ENCODE data around the gene BCAR1. TPM values are rescaled to one million over a fixed set of nuclear protein-coding genes. Genes with fewer than 3 reads are reported as not detected.

The BCAR1 gene
- total and polyA plus RNA-seq, 10 of the 15 experiments (the other 5 are each of a cell fraction or from before 2014, with no cell fraction given): 0.13 to 14.1 (median 2.8) TPM; not detected in 1

DNA sequence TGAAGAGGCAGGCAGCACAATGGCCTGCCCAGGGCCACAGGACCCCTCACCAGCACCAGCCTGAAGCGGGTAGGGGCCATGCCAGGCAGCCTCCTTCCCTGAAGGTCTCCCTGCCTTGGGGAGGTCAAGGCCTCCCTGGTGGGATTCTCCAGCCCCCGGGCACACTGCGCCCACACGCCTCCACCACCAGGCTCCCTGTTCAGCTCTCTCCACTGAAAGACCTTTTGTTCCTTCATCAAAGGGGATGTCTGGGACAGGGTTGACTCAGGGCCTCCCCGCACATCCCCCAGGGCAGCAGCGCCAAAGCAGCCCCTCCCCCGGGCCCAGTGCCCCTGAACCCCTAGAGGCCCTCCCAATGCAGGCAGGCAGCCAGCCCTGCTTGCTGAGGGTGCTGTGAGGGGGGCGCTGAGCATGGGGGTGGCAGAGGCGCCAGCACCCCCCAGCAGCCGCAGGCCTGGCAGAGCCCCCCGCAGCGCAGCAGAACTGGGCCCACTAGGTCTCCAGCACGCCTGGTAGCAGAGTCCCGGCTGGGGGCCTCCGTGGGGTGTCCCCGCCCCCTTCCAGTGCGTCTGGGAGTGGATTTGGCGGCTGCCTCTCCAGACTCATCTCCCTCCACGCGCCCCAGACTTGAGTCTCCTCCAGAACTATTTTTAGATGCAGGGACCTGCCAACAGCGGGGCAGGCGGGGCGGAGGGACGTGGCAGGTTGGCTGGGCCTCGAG, 13.1 kb downstream of the BCAR1 start:
- Histone ChIP-seq H3K79me2 (ENCODE audit: control insufficient read depth, insufficient read depth, low read length) (no peaks in the 10 kb centered on the region), H3K4me3 (no peak overlapping the region), H3K9ac (ENCODE audit: control insufficient read depth, insufficient read depth, low read length) (no peak overlapping the region), H3K9me3 (replicated peaks; ENCODE audit: control insufficient read depth, insufficient read depth, low read length) (no peaks in the 10 kb centered on the region), H3K4me2 (ENCODE audit: control insufficient read depth, insufficient read depth) (no peak overlapping the region), H3K27ac (ENCODE audit: control insufficient read depth, insufficient read depth) (no peak overlapping the region), H3K27me3 (replicated peaks in 1 of 2; ENCODE audit: control insufficient read depth in 2 of 2, insufficient read depth in 2 of 2, low read length in 1 of 2) (no peaks in the 10 kb centered on the region), H2AFZ (ENCODE audit: control insufficient read depth, low read depth, low read length) (no peak overlapping the region), H3K36me3 (ENCODE audit: control insufficient read depth in 2 of 2, insufficient read depth in 2 of 2, low read length in 1 of 2) (peaks cover 0 to 1% of the 10 kb centered on the region in 2 experiments; a peak in 2 of 4 replicates), H4K20me1 (ENCODE audit: control insufficient read depth, insufficient read depth) (no peaks in the 10 kb centered on the region), H3K4me1 (ENCODE audit: control insufficient read depth, insufficient read depth, low read length) (no peaks in the 10 kb centered on the region)
- BruUV-seq (replicated peaks): no TSS peak
- FAIRE-seq: no peak
- no peak for DNase-seq (ENCODE audit: low read depth, low spot score)
- ChIA-PET CTCF (interaction anchor here (10.6 kb wide), 1 partner anchor 144 kb away, joined by 243 read pairs; no protein-coding TSS in a partner anchor), POLR2A (interaction anchor here (0.7 kb wide), 1 partner anchor 10 kb away, joined by 3 read pairs; no protein-coding TSS in a partner anchor), RAD21 (ENCODE audit: unreplicated experiment) (interaction anchor here (7.9 kb wide), 1 partner anchor 145 kb away, joined by 150 read pairs; no protein-coding TSS in a partner anchor), SMC1A (ENCODE audit: uncharacterized antibody, unreplicated experiment) (interaction anchor here (0.7 to 1.6 kb wide), 2 partner anchors 10 to 144 kb away, joined by 3 read pairs; no protein-coding TSS in a partner anchor)
- in situ Hi-C loops (cut with MboI) (no loop called here), intact Hi-C loops (cut with micrococcal nuclease; ENCODE audit: unreplicated experiment) (loop anchor here (10.0 kb wide), 1 partner anchor 527 kb away; no protein-coding TSS in a partner anchor)
- 30% methylated on average over 25 of the region's 25 CpGs for WGBS (ENCODE audit: insufficient coverage, insufficient replicate concordance, low lambda C conversion rate, missing lambda C conversion rate)
- ATAC-seq: no peak
- TF ChIP-seq, protein P1, sequence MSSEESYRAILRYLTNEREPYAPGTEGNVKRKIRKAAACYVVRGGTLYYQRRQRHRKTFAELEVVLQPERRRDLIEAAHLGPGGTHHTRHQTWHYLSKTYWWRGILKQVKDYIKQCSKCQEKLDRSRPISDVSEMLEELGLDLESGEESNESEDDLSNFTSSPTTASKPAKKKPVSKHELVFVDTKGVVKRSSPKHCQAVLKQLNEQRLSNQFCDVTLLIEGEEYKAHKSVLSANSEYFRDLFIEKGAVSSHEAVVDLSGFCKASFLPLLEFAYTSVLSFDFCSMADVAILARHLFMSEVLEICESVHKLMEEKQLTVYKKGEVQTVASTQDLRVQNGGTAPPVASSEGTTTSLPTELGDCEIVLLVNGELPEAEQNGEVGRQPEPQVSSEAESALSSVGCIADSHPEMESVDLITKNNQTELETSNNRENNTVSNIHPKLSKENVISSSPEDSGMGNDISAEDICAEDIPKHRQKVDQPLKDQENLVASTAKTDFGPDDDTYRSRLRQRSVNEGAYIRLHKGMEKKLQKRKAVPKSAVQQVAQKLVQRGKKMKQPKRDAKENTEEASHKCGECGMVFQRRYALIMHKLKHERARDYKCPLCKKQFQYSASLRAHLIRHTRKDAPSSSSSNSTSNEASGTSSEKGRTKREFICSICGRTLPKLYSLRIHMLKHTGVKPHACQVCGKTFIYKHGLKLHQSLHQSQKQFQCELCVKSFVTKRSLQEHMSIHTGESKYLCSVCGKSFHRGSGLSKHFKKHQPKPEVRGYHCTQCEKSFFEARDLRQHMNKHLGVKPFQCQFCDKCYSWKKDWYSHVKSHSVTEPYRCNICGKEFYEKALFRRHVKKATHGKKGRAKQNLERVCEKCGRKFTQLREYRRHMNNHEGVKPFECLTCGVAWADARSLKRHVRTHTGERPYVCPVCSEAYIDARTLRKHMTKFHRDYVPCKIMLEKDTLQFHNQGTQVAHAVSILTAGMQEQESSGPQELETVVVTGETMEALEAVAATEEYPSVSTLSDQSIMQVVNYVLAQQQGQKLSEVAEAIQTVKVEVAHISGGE (CRISPR knock-in tag; IDR thresholded peaks at IDR 0.05): no peak
- no peak for TF ChIP-seq RAD51 (IDR thresholded peaks at IDR 0.05)
- TF ChIP-seq STAT3 (IDR thresholded peaks at IDR 0.05; ENCODE audit: low read depth, low read length): no peak
- no peak for TF ChIP-seq ATF7 (IDR thresholded peaks at IDR 0.05; ENCODE audit: low read depth)
- TF ChIP-seq GATAD2B (conservative IDR thresholded peaks at IDR 0.05; ENCODE audit: low read depth): no peak
- TF ChIP-seq, protein P2, sequence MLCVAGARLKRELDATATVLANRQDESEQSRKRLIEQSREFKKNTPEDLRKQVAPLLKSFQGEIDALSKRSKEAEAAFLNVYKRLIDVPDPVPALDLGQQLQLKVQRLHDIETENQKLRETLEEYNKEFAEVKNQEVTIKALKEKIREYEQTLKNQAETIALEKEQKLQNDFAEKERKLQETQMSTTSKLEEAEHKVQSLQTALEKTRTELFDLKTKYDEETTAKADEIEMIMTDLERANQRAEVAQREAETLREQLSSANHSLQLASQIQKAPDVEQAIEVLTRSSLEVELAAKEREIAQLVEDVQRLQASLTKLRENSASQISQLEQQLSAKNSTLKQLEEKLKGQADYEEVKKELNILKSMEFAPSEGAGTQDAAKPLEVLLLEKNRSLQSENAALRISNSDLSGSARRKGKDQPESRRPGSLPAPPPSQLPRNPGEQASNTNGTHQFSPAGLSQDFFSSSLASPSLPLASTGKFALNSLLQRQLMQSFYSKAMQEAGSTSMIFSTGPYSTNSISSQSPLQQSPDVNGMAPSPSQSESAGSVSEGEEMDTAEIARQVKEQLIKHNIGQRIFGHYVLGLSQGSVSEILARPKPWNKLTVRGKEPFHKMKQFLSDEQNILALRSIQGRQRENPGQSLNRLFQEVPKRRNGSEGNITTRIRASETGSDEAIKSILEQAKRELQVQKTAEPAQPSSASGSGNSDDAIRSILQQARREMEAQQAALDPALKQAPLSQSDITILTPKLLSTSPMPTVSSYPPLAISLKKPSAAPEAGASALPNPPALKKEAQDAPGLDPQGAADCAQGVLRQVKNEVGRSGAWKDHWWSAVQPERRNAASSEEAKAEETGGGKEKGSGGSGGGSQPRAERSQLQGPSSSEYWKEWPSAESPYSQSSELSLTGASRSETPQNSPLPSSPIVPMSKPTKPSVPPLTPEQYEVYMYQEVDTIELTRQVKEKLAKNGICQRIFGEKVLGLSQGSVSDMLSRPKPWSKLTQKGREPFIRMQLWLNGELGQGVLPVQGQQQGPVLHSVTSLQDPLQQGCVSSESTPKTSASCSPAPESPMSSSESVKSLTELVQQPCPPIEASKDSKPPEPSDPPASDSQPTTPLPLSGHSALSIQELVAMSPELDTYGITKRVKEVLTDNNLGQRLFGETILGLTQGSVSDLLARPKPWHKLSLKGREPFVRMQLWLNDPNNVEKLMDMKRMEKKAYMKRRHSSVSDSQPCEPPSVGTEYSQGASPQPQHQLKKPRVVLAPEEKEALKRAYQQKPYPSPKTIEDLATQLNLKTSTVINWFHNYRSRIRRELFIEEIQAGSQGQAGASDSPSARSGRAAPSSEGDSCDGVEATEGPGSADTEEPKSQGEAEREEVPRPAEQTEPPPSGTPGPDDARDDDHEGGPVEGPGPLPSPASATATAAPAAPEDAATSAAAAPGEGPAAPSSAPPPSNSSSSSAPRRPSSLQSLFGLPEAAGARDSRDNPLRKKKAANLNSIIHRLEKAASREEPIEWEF (IDR thresholded peaks at IDR 0.05; ENCODE audit: insufficient replicate concordance, low read depth, low read length): no peak
- TF ChIP-seq POLR2AphosphoS5 (IDR thresholded peaks at IDR 0.05; ENCODE audit: low read length): no peak
- TF ChIP-seq, protein P3, sequence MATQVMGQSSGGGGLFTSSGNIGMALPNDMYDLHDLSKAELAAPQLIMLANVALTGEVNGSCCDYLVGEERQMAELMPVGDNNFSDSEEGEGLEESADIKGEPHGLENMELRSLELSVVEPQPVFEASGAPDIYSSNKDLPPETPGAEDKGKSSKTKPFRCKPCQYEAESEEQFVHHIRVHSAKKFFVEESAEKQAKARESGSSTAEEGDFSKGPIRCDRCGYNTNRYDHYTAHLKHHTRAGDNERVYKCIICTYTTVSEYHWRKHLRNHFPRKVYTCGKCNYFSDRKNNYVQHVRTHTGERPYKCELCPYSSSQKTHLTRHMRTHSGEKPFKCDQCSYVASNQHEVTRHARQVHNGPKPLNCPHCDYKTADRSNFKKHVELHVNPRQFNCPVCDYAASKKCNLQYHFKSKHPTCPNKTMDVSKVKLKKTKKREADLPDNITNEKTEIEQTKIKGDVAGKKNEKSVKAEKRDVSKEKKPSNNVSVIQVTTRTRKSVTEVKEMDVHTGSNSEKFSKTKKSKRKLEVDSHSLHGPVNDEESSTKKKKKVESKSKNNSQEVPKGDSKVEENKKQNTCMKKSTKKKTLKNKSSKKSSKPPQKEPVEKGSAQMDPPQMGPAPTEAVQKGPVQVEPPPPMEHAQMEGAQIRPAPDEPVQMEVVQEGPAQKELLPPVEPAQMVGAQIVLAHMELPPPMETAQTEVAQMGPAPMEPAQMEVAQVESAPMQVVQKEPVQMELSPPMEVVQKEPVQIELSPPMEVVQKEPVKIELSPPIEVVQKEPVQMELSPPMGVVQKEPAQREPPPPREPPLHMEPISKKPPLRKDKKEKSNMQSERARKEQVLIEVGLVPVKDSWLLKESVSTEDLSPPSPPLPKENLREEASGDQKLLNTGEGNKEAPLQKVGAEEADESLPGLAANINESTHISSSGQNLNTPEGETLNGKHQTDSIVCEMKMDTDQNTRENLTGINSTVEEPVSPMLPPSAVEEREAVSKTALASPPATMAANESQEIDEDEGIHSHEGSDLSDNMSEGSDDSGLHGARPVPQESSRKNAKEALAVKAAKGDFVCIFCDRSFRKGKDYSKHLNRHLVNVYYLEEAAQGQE (IDR thresholded peaks at IDR 0.05; ENCODE audit: low read depth, low read length): no peak
